Measurements from ENCODE around the gene POLRMT. TPM values are rescaled to one million over a fixed set of nuclear protein-coding genes. Genes with fewer than 3 reads are reported as not detected.

The POLRMT gene
- 161 TPM for polyA plus RNA-seq (2012; ENCODE audit: insufficient read length, low read depth)

GRCh38 chr19:633068-633785 lies at the start of gene POLRMT:
POLRMT (minus strand) TSS chr19:633537; CDS start chr19:633512, 25 bp downstream.
- TF ChIP-seq TAF1 (IDR thresholded peaks at IDR 0.05; ENCODE audit: borderline replicate concordance, insufficient read depth, low read length) (0 out of 2 replicates have a peak, but pooled peaks have one; percentile 35), FOXP2 (optimal IDR thresholded peaks at IDR 0.05; ENCODE audit: borderline replicate concordance, extremely low read depth, extremely low read length, insufficient read depth) (peak; percentile 75), REST (IDR thresholded peaks at IDR 0.05; ENCODE audit: insufficient read depth in 1 of 2, low read depth in 2 of 2, low read length in 2 of 2) (no peak)

GRCh38 chr19:682678-683320 lies 49.5 kb upstream of the POLRMT start:
- TF ChIP-seq TAF1 (IDR thresholded peaks at IDR 0.05; ENCODE audit: borderline replicate concordance, insufficient read depth, low read length) = no peak
- TF ChIP-seq FOXP2 (optimal IDR thresholded peaks at IDR 0.05; ENCODE audit: borderline replicate concordance, extremely low read depth, extremely low read length, insufficient read depth) = no peak
- TF ChIP-seq SIN3A (IDR thresholded peaks at IDR 0.05; ENCODE audit: borderline replicate concordance, insufficient read depth, low read length) = no peak
- TF ChIP-seq REST (IDR thresholded peaks at IDR 0.05; ENCODE audit: insufficient read depth in 1 of 2, low read depth in 2 of 2, low read length in 2 of 2) = no peak
- TF ChIP-seq POLR2AphosphoS5 (IDR thresholded peaks at IDR 0.05; ENCODE audit: low read depth, low read length) = no peak

GRCh38 chr19:681029-682019 lies 48.0 kb upstream of the POLRMT start:
- TF ChIP-seq POLR2AphosphoS5 (IDR thresholded peaks at IDR 0.05; ENCODE audit: low read depth, low read length) = no peak
- no peak for TF ChIP-seq FOXP2 (optimal IDR thresholded peaks at IDR 0.05; ENCODE audit: borderline replicate concordance, extremely low read depth, extremely low read length, insufficient read depth)
- no peak for TF ChIP-seq TAF1 (IDR thresholded peaks at IDR 0.05; ENCODE audit: borderline replicate concordance, insufficient read depth, low read length)
- TF ChIP-seq REST (IDR thresholded peaks at IDR 0.05; ENCODE audit: insufficient read depth in 1 of 2, low read depth in 2 of 2, low read length in 2 of 2) = no peak
- TF ChIP-seq SIN3A (IDR thresholded peaks at IDR 0.05; ENCODE audit: borderline replicate concordance, insufficient read depth, low read length) = no peak

GRCh38 chr19:680287-681028 lies 47.1 kb upstream of the POLRMT start:
- TF ChIP-seq POLR2AphosphoS5 (IDR thresholded peaks at IDR 0.05; ENCODE audit: low read depth, low read length) = no peak
- TF ChIP-seq FOXP2 (optimal IDR thresholded peaks at IDR 0.05; ENCODE audit: borderline replicate concordance, extremely low read depth, extremely low read length, insufficient read depth) = peak; percentile 87
- 0 out of 2 replicates have a peak, but pooled peaks have one; percentile 57 for TF ChIP-seq TAF1 (IDR thresholded peaks at IDR 0.05; ENCODE audit: borderline replicate concordance, insufficient read depth, low read length)
